Tibial nerve (tissue), 4 donors: ENCODE data around the gene TMEM253.

Source experiments
- EP300 ChIP-seq, 2 donors: sonication (generic); formaldehyde crosslinking; IDR thresholded peaks; one replicate each; pipeline ENCODE4 v1.6.1; 2017; ENCODE audit warnings: antibody characterized with exemption in 2 of 2, mild to moderate bottlenecking in 1 of 2
- TF ChIP-seq, protein P1 (sequence below), 5 experiments: fragments of 200-600 bp in 3 of 5; fragments of 450-650 bp in 2 of 5; sonication (generic) in 3 of 5; IDR thresholded peaks; one replicate each; pipeline ENCODE4 v1.5.1; 2016 to 2019; ENCODE audit warnings: antibody characterized with exemption in 5 of 5, mild to moderate bottlenecking in 3 of 5, moderate library complexity in 2 of 5

DNA sequence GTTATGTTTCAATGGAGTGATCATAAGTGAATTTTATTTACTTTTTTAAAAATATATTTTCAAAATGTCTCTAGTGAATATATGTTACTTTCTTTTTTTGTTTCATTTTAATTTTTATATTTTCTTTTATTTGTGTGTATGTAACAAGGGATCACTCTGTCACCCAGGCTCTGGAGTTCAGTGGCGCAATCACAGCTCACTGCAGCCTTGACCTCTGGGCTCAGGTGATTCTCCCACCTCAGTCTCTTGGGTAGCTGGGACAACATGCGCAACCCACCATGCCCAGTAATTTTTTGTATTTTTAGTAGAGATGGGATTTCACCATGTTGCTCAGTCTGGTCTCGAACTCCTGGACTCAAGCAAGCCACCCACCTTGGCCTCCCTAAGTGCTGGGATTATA, 18.1 kb downstream of the TMEM253 start:
- TF ChIP-seq, protein P1, sequence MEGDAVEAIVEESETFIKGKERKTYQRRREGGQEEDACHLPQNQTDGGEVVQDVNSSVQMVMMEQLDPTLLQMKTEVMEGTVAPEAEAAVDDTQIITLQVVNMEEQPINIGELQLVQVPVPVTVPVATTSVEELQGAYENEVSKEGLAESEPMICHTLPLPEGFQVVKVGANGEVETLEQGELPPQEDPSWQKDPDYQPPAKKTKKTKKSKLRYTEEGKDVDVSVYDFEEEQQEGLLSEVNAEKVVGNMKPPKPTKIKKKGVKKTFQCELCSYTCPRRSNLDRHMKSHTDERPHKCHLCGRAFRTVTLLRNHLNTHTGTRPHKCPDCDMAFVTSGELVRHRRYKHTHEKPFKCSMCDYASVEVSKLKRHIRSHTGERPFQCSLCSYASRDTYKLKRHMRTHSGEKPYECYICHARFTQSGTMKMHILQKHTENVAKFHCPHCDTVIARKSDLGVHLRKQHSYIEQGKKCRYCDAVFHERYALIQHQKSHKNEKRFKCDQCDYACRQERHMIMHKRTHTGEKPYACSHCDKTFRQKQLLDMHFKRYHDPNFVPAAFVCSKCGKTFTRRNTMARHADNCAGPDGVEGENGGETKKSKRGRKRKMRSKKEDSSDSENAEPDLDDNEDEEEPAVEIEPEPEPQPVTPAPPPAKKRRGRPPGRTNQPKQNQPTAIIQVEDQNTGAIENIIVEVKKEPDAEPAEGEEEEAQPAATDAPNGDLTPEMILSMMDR (IDR thresholded peaks at IDR 0.05) = no peak
- no peak for TF ChIP-seq EP300 (IDR thresholded peaks at IDR 0.05)
